GM13977 (cell line): ENCODE data around the gene RAET1E.
"Not testable (repeated sequence)": the region's sequence is repeated elsewhere in the genome, so short reads cannot be mapped to it uniquely, and the experiment has no call there.

Experiments
- DNase-seq: peaks from one replicate; pipeline ENCODE4 v3.0.0; 2012; ENCODE audit warnings: low spot score
- in situ Hi-C: fragments of 300-500 bp; cut with MboI; formaldehyde crosslinking; loops from one replicate; pipeline ENCODE4 v1.12.0; 2022; ENCODE audit warnings: low sequenced_read_pairs, low pct_unique_long_range_greater_than_20kb, mixed read lengths, inconsistent platforms; ENCODE audit not compliant: unreplicated experiment
- TF ChIP-seq, protein P1 (sequence below): IDR thresholded peaks from 2 replicates; pipeline ENCODE4 v1.5.1; 2012; ENCODE audit warnings: mild to moderate bottlenecking, control low read depth; ENCODE audit not compliant: insufficient read depth; ENCODE audit errors: extremely low read depth, missing control alignments

RAET1E gene

GRCh38 chr6:149895833-149896271 is 2.1 kb downstream of the RAET1E start:
- DNase-seq: no peak
- TF ChIP-seq, protein P1, sequence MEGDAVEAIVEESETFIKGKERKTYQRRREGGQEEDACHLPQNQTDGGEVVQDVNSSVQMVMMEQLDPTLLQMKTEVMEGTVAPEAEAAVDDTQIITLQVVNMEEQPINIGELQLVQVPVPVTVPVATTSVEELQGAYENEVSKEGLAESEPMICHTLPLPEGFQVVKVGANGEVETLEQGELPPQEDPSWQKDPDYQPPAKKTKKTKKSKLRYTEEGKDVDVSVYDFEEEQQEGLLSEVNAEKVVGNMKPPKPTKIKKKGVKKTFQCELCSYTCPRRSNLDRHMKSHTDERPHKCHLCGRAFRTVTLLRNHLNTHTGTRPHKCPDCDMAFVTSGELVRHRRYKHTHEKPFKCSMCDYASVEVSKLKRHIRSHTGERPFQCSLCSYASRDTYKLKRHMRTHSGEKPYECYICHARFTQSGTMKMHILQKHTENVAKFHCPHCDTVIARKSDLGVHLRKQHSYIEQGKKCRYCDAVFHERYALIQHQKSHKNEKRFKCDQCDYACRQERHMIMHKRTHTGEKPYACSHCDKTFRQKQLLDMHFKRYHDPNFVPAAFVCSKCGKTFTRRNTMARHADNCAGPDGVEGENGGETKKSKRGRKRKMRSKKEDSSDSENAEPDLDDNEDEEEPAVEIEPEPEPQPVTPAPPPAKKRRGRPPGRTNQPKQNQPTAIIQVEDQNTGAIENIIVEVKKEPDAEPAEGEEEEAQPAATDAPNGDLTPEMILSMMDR: no peak
- in situ Hi-C loops: no loop called here

DNA sequence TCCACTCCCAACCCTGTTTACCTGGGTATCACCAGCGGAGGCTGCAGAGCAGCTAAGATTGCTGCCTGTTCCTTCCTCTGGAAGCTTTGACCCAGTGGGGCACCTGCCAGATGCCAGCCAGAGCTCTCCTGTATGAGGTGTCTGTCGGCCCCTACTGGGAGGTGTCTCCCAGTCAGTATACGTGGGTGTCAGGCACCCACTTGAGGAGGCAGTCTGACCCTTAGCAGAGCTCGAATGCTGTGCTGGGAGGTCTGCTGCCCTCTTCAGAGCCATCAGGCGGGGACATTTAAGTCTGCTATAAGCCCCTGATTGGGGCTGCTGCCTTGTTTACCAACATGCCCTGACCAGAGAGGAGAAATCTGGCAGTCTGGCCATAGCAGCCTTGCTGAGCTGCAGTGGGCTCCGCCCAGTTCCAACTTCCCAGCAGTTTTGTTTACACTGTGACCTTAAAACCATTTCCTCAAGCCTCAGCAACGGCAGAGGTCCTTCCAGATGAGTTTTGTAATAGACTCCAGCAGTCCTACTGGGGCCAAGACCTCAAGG is 2.8 kb downstream of the RAET1E start:
- in situ Hi-C loops: no loop called here
- no peak for DNase-seq
- TF ChIP-seq, protein P1: no peak

DNA sequence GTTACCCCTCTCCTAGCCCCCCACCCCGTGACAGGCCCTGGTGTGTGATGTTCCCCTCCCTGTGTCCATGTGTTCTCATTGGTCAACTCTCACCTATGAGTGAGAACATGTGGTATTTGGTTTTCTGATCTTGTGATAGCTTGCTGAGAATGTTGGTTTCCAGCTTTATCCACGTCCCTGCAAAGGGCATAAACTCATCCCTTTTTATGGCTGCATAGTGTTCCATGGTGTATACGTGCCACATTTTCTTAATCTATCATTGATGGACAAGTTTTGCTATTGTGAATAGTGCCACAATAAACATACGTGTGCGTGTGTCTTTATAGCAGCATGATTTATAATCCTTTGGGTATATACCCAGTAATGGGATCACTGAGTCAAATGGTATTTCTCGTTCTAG is 6.0 kb downstream of the RAET1E start:
- DNase-seq, in situ Hi-C loops: not testable (repeated sequence)

DNA sequence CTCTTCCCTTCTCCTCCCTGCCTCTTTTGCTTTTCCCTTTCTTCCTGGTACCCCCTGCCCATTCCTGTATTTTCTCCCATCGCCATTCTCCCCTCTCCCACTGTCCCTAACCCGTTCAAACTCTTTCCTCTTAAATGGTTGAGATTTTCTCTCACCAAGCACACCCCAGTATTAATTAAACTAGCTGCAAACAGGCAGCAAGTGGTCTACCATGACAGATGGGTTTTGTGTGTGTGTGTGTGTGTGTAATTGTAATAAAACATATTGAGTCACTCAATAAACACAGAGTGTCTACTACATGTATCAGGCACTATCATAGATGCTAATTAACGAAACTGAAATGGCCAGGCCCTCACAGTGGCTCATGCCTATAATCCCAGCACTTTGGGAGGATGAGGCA is 6.7 kb downstream of the RAET1E start:
- in situ Hi-C loops: no loop called here
- no peak for DNase-seq
- TF ChIP-seq, protein P1: no peak

GRCh38 chr6:149890629-149891045 is 7.3 kb downstream of the RAET1E start:
- in situ Hi-C loops: no loop called here
- DNase-seq: no peak
- TF ChIP-seq, protein P1: no peak

DNA sequence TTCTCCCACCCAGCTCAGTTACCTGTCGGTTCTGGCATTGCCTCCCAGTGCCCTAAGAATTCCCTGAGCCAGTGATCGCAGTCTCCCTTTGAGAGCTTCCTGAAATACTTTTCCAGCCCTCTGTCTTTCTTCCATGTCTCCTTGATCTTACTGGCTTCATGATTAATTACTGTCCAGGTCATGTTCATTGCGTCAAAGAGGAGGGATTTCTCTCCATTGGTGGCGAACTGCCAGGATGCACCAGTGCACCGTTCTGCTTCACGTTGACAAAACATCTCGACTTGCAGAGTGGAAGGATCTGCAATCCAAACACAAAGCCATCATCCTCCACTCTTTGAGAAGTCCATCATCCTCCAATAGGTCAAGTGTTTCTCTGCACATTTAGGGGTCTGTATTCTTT is 8.6 kb downstream of the RAET1E start:
- no peak for DNase-seq
- TF ChIP-seq, protein P1: no peak
- in situ Hi-C loops: no loop called here

DNA sequence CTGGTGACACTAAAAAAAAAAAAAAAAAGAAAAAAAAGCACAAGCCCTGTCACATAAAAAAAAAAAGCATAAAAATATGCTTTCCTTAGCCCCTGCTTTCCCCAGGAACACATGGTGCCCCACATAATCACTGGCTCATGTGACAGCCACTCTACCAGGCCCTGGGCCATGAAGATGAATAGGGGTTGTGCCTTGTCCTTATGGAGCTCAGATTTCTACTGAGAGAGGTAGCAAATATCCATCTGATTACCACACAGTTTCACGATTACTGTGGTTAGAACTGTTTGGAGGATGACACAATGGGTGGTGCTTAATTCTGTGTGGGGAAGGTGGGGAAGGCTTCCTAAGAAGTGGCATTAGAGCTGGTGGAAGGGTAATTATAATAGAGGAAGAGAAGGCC is 9.3 kb downstream of the RAET1E start:
- in situ Hi-C loops: no loop called here
- TF ChIP-seq, protein P1: no peak
- DNase-seq: no peak
